T-helper 17 cell (primary cell): ENCODE results near the gene ARHGEF35. TPM values are rescaled to one million over a fixed set of nuclear protein-coding genes. Genes with fewer than 3 reads are reported as not detected.
A peak's percentile ranks its signal among the peaks of the same experiment; 100 is the strongest.
"Not testable (repeated sequence)": the region's sequence is repeated elsewhere in the genome, so short reads cannot be mapped to it uniquely, and the experiment has no call there.

Experiments used
- ATAC-seq: fragments of 150-1000 bp; cut with Tn5 transposase; 2 replicates; pipeline ENCODE4 v1.10.0; 2021; ENCODE audit warnings: mild to moderate bottlenecking, moderate library complexity
- DNase-seq, 3 donors: peaks; one replicate each; pipeline versions ENCODE4 v3.0.0 to v3.0.0-alpha.2; 2020 to 2021
- H3K9me3 ChIP-seq: one replicate; pipeline ENCODE4 v1.7.0; 2013; ENCODE audit warnings: low read length, mild to moderate bottlenecking; ENCODE audit not compliant: control insufficient read depth, poor library complexity, severe bottlenecking
- H3K27ac Mint-ChIP-seq: one replicate; pipeline ENCODE4 v1.8.0; 2022; ENCODE audit warnings: mild to moderate bottlenecking, moderate library complexity, mixed read lengths
- H3K27me3 Mint-ChIP-seq: one replicate; pipeline ENCODE4 v1.8.0; 2022; ENCODE audit warnings: mixed read lengths
- H3K36me3 Mint-ChIP-seq: one replicate; pipeline ENCODE4 v1.8.0; 2022; ENCODE audit warnings: low read depth, mixed read lengths
- H3K4me1 Mint-ChIP-seq: one replicate; pipeline ENCODE4 v1.8.0; 2022; ENCODE audit warnings: mild to moderate bottlenecking, mixed read lengths
- H3K4me3 Mint-ChIP-seq: one replicate; pipeline ENCODE4 v1.8.0; 2022; ENCODE audit warnings: mild to moderate bottlenecking, moderate library complexity, mixed read lengths
- total RNA-seq, 4 donors: library from RNA in 2 of 4; stranded (reverse) in 2 of 4; gene quantifications; one replicate each; pipeline ENCODE4 v1.2.3 and lab custom pipeline; 2022 to 2026

ARHGEF35 gene
- total RNA-seq: 1 to 10 TPM in 1 of 2 donors, not detected in 1; 2.2 TPM
- 0.12 to 0.90 reads per million in 2 donors for total RNA-seq (lab: John Stamatoyannopoulos, UW)

GRCh38 chr7:144195212-144195872 is at the start of gene ARHGEF35:
TSS of gene ARHGEF35 (minus strand) at chr7:144195833. CDS start at chr7:144188383, 7,450 bp downstream.
- H3K36me3 Mint-ChIP-seq, DNase-seq, H3K4me1 Mint-ChIP-seq, H3K27me3 Mint-ChIP-seq, H3K9me3 ChIP-seq, H3K27ac Mint-ChIP-seq: not testable (repeated sequence)
- H3K4me3 Mint-ChIP-seq: peak within 1 kb of the TSS; percentile 58
- peak; percentile 68 for ATAC-seq

DNA sequence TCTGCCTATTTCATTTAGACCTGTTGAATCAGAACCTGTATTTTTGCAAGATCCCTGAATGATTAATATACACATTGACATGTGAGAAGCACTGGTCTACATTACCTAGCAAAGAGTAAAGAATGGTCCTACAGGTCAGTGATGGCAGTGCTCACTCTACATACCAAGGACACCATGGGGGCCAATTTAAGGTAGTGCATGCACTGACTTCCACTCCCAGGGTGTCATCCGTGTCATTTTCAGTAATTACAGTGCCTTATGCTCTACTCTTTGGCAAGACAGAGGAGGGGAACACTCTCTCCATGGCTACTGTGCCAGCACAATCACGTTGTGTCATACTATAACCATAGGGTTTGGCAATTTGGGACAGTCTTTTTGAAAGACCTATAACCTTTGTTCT is 49.7 kb upstream of the ARHGEF35 start:
- not testable (repeated sequence) for H3K27me3 Mint-ChIP-seq, ATAC-seq

DNA sequence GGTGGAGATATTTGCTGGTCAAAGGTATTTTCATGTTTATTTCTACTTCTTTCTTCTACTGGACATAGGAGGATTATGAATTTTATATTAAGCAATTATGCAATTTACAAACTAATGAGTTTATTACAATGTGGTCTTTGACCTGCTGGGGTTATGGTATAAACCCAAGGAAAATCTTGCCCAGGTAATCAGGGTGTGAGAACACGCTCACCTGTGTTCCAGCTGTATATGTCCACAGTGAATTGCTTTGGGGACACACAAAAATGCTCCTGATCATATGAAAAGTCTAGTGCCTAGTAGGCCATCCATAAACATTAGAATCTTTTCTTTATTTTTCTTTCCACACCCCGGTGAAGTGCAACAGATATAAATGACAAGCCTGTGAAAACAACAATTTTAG is 43.7 kb upstream of the ARHGEF35 start, which contains the start of gene OR2A42:
Gene OR2A42, minus strand, starts transcription at position 241 of the 400 bp plus-strand sequence. CDS start 6,762 bp downstream, outside the sequence.
- not testable (repeated sequence) for DNase-seq, H3K4me3 Mint-ChIP-seq, H3K9me3 ChIP-seq, H3K27me3 Mint-ChIP-seq, H3K36me3 Mint-ChIP-seq, H3K4me1 Mint-ChIP-seq, H3K27ac Mint-ChIP-seq, ATAC-seq

More for the DNA sequence above, 49.7 kb upstream of the ARHGEF35 start:
- not testable (repeated sequence) for DNase-seq, H3K27ac Mint-ChIP-seq, H3K9me3 ChIP-seq, H3K4me1 Mint-ChIP-seq, H3K36me3 Mint-ChIP-seq, H3K4me3 Mint-ChIP-seq

DNA sequence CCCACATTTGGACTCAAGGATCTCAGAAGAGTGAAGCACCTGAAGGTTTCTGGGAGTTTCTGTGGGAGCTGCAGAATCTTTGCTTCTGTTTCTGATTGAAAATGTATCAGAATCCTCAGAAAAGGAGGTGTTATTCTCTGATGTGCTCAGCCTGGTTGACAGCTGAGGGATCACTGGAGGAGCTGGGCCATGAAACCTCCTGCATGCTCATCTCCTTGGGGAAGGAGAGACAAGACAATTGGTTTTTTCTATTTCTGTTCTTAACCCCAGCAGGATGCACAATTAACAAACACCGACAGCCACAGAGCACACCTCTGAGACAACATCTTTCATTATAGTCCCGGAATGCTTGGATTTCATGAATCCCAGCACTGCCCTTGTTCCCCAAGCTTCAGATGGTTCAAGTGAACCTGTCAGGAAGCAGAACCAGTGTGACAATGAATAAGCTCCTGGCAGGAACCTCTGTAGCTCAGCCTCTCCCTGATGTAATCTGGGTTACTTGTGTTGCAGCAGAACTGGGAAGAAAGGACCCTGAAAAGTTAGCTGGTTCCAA is 43.0 kb upstream of the ARHGEF35 start:
- H3K4me3 Mint-ChIP-seq, ATAC-seq, H3K27ac Mint-ChIP-seq, H3K36me3 Mint-ChIP-seq, H3K4me1 Mint-ChIP-seq, DNase-seq, H3K9me3 ChIP-seq, H3K27me3 Mint-ChIP-seq: not testable (repeated sequence)

GRCh38 chr7:144233039-144233438 is 37.4 kb upstream of the ARHGEF35 start:
- H3K36me3 Mint-ChIP-seq, DNase-seq, H3K27me3 Mint-ChIP-seq, H3K4me3 Mint-ChIP-seq, H3K9me3 ChIP-seq, H3K4me1 Mint-ChIP-seq, ATAC-seq, H3K27ac Mint-ChIP-seq: not testable (repeated sequence)

DNA sequence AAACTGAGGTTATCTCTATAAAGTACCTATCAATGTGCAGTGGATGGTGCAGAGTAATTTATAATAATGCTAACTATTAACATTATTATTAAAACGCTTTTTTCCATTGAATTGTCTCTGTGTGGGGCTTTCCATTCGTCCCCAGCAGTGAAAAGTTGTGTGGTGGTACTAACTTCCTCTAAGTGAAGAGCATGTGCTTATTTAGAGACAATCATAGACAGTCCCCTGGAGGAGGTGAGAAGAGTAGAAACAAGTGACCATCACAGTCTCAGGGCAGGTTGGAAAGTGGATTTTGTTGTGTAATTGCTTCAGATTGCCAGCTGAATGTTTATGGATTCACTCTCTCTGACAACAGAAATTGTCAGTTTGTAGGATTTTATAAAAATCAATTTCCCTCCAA is 35.4 kb upstream of the ARHGEF35 start:
- ATAC-seq, H3K9me3 ChIP-seq, H3K27ac Mint-ChIP-seq, DNase-seq, H3K4me3 Mint-ChIP-seq, H3K27me3 Mint-ChIP-seq, H3K4me1 Mint-ChIP-seq, H3K36me3 Mint-ChIP-seq: not testable (repeated sequence)

DNA sequence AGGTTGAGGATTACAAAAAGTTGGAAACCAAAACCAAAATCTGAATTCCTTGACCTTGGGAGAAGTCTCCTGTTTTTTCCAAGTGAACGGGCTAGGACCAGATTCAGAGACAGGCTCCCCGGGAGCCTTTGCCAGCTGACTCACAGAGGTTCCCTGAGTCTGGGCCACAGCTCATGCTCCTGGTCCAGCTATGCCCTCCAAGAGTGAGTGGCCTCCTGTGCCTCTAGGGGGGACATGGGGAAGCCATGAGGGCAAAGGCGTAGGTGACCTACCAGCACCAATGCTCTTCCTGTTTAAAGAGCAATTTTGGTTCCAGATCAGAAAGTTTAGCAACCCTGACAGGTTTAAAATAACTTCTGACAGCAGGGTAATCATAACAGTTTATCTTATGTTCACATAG is 33.2 kb upstream of the ARHGEF35 start:
- H3K4me3 Mint-ChIP-seq, H3K4me1 Mint-ChIP-seq, H3K27ac Mint-ChIP-seq, H3K27me3 Mint-ChIP-seq, H3K9me3 ChIP-seq, H3K36me3 Mint-ChIP-seq, ATAC-seq, DNase-seq: not testable (repeated sequence)

DNA sequence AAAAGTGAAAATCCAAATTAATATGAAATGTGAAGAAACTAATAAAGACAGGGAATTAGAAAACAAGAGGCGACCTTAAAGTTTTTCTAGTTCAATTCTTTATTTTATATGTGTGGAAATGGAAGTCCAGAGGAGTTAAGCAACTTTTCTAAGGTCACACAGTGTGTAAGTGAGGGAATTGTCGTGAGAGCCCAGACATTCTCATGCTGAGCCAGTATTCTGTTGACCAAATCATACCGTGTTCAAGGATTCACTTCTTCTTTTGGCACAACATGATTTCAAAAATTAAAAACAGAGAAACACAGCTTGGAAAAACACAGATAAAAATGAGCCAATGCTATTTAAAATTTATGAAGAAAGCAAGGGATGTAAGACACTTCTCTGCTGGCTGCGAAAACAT is 31.2 kb upstream of the ARHGEF35 start:
- not testable (repeated sequence) for H3K36me3 Mint-ChIP-seq, H3K4me1 Mint-ChIP-seq, ATAC-seq, DNase-seq, H3K4me3 Mint-ChIP-seq, H3K27me3 Mint-ChIP-seq, H3K9me3 ChIP-seq, H3K27ac Mint-ChIP-seq

DNA sequence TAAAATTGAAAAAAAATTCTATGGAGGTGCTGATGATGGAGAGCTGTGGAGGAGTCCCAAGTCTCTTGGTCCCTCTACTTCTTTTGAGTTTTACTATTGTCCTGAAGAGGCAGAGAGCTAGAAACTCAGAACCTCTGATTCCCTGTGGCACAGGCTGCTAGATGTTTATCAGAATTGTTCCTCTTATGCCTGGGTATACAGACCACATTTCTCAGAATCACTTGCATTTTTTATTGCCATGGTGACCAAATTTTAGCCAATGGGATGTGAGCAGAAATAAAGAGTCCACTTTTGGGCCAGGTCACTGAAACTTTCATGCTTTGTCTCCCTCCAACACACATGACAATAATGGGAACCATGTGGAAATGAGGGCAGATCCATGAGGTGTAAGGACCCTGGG is 28.0 kb upstream of the ARHGEF35 start:
- H3K4me3 Mint-ChIP-seq, H3K27me3 Mint-ChIP-seq, ATAC-seq, H3K9me3 ChIP-seq, DNase-seq, H3K27ac Mint-ChIP-seq, H3K4me1 Mint-ChIP-seq, H3K36me3 Mint-ChIP-seq: not testable (repeated sequence)

GRCh38 chr7:144220531-144220930 is 24.9 kb upstream of the ARHGEF35 start:
- not testable (repeated sequence) for H3K36me3 Mint-ChIP-seq, H3K27me3 Mint-ChIP-seq, H3K4me1 Mint-ChIP-seq, H3K4me3 Mint-ChIP-seq, ATAC-seq, H3K9me3 ChIP-seq, H3K27ac Mint-ChIP-seq, DNase-seq

- H3K27ac Mint-ChIP-seq, DNase-seq, H3K27me3 Mint-ChIP-seq, H3K9me3 ChIP-seq, H3K4me3 Mint-ChIP-seq, H3K4me1 Mint-ChIP-seq, H3K36me3 Mint-ChIP-seq: not testable (repeated sequence)
- peak; percentile 57 for ATAC-seq
Measured at GRCh38 chr7:144219149-144219548, 23.5 kb upstream of the ARHGEF35 start.

GRCh38 chr7:144218581-144218980 is 22.9 kb upstream of the ARHGEF35 start:
- H3K4me3 Mint-ChIP-seq, ATAC-seq, H3K27me3 Mint-ChIP-seq, H3K4me1 Mint-ChIP-seq, H3K36me3 Mint-ChIP-seq, H3K27ac Mint-ChIP-seq, DNase-seq, H3K9me3 ChIP-seq: not testable (repeated sequence)

DNA sequence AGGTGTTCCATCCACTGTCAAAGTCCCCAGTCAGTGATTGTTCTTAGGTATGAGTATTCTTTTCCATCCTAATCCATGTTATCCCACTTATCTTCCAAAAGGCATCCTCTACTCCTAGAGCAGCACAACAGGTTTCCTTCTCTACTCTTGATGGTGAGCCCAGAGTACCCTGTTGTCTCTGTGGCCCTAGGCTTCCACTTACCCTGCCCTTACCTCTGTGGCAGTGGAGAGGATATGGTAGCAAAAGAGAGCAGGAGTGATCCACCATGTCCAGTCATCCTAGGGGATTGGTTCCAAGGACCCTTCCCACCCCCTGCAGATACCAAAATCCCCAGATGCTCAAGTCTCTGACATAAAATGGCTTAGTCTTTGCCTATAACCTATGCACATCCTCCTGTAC is 21.6 kb upstream of the ARHGEF35 start:
- H3K27ac Mint-ChIP-seq, H3K4me3 Mint-ChIP-seq, H3K36me3 Mint-ChIP-seq, ATAC-seq, DNase-seq, H3K4me1 Mint-ChIP-seq, H3K9me3 ChIP-seq, H3K27me3 Mint-ChIP-seq: not testable (repeated sequence)

- not testable (repeated sequence) for H3K27me3 Mint-ChIP-seq, DNase-seq, ATAC-seq, H3K27ac Mint-ChIP-seq, H3K4me3 Mint-ChIP-seq, H3K4me1 Mint-ChIP-seq, H3K9me3 ChIP-seq, H3K36me3 Mint-ChIP-seq
Measured at GRCh38 chr7:144205306-144205705, 9.7 kb upstream of the ARHGEF35 start.
